GM19395 (cell line): ENCODE measurements around the gene GPER1.
"Not testable (repeated sequence)": the region's sequence is repeated elsewhere in the genome, so short reads cannot be mapped to it uniquely, and the experiment has no call there.

ENCODE experiments used
- ATAC-seq: cut with Tn5 transposase; IDR thresholded peaks from one replicate; pipeline ENCODE4 v1.9.1; 2021; ENCODE audit warnings: mild to moderate bottlenecking, moderate library complexity; ENCODE audit not compliant: unreplicated experiment

GPER1 gene

DNA sequence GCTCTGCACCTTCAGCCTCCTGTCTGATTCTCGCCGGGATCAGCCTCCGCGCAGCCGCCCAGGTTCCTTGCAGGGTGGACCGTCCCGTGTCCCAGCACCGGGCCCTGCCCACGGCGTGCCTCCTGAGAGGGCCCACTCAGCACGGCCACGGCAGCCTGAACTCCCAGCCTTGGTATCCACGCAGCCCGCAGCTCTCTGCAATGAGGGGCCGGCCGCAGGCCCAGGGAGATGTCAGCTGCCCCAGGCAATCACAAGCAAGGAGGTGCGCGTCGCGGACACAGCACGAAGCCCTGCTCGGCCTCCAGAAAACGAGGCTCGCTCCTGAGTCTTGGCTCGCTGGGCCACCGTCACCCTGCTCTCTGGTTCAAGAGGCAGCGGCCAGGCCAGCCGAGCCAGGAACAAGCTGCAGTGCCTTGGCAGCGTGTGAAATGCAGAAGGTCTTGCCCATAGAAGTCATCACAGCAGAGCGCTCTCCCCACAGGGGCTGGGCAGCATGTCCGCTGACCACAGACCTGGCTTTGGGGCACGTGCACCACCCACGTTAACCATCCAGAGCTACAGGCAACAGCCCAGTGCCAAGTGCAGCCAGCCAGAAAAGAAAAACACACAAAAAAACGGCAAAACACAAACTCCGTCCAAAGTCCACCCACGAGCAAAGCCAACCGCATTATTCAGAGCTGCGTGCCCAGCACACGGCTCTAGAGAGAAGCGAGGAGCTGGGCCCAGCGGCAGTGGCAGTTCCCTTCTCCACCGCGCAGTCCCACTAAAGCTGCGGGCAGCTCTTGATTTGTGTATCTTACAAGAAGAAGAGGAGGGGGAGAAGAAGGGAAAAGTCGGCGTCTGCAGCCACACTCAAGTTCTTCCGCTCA, 13.9 kb downstream of the GPER1 start:
- no peak for ATAC-seq

DNA sequence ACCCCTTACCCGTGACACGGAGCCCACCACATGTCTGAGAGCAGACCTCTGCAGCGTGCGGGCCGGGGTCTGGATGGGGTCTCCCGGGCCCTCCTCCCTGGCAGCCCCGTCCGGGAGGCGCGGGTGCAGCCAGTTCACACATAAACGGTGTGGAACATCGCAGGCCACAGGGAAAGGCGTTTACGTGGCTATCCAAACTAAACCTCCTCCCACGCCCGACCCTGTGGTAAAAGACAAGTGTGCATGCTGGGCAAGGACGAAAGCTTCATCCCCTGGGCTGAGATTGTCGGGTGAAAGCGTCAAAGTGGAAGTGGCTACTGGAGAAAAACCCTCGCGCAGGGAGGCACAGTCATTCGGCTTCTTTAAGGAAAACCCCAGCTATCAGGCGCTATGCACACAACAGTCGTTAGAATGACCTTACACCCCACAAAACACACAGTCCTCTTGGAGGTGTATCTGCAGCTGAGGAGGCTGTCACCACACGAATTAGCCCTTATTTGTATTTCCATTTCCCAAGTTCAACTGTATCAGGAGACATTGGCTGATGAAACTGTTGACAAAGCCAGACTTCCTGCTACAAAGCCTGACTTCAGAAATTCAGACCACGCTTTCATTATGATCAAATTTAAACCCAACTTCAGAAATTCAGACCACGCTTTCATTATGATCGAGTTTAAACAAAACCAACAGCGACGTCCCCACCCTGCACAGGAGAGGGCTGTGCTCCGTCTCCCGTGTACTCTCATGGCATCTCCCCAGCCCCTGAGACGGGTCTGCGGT, 15.3 kb downstream of the GPER1 start:
- ATAC-seq, result no peak

DNA sequence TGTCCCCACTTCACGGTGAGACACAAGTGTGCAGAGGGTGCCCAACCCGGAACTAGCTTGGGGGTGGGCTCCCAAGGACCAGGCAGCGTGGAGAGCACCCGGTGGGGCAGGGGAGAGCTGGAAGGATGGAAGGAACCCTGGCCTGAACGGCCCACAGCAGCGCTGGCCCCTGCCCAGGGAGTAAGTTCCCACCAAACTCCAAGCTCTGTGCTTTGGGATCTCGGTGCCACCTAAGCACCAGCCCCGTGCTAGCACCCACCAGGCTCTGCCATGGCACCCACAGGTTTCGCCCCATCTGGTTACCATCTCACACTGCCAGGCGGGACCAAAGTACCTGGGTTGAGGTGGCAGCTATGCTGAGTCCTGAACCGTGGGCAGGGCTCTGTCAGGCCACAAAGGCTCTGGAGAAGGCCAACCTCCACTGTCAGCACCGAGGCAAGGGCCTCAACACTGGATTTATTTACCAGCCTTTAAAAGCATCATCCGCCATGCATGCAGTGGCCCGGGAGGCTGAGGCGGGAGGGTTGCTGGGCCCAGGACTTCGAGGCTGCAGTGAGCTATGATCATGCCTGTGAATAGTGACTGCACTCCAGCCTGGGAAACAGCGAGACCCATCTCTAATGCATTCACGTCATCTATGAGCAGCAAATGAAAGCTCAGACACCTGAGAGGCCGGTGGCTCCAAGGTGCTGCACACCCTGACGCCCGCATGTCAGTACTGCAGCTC, 16.0 kb downstream of the GPER1 start:
- ATAC-seq, result no peak

DNA sequence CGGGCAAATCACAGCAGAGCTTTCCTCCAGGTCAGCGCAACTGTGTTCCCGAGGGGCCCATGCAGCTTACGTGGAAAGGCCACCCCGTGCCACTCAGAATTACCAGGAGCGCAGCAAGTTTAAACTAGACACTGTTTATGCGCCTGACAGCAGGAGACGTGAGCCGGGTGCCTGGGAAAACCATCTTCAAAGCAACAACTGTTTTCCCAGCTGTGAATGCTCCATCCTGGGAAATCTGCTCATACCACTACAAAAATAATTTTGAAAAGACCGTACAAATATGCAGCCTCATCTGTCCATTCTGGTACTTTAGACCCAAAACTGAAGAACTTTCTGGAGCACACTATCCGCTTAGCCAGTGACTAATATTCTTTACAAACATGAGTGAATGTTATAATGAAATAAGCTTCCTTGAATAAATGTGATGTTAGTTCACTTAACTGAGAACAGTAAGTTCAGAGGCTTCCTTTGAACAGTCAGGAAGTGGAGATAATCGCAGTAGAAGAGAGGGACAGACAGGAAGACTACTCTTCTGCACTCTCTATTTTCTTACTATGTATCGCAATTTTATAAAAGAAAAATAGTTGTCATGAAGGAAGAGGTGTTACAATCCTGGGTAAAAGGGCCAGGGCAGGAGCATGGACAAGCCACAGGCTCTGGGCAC, 16.7 kb downstream of the GPER1 start:
- no peak for ATAC-seq

DNA sequence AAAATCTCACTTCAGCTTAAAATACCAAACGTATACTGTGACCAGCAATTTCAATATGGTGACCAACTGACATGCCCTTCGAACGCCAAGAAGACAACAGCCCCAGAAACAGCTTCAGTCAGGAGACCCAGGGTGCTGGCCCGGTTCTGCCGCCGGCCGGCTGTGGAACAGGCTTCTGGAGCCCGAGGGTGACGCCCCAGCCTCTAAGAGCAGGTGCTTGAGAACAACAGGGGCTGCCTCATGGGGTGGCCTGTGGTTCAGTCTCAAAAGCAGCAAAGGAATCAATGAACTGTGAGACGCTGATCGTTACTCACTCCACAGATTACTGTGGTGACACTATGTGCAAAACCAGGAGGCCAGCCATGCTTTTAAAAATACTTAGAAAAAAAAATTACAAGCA, 17.3 kb downstream of the GPER1 start:
- peak; percentile 68 for ATAC-seq

DNA sequence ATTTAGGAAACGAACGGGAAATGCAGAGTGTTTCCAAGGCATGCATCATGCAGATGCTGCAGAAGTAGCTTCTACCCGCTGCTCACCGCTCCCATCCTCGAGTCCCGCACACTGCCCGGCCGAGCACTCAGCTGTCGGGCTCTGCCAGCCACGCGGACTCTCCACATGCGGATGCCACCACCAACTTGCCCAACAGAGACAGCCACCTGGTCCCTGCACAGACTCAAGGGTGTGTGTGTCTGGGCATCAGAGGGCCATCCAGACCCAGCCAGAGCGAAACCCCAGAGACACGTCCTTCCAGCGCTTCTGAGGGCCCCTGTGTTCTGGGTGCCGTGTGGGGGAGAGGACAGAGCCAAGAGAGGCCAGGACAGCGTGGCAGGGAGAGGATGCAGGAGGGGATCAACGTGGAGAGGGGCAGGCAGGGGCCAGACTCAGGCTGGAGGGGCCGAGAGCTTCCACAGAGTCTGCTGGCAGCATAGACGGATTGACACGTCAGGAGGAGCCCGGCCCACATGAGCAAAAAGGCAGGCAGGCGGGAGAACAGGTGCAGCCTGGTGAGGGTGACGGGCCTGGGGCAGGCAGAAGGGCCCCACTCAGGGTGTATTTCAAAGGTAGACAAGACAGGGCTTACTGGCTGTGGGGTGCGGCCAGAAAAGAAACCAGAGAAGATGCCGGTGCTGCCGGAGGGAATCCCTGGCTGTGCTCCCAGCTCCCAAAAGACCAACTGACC, 18.3 kb downstream of the GPER1 start:
- ATAC-seq, result no peak

DNA sequence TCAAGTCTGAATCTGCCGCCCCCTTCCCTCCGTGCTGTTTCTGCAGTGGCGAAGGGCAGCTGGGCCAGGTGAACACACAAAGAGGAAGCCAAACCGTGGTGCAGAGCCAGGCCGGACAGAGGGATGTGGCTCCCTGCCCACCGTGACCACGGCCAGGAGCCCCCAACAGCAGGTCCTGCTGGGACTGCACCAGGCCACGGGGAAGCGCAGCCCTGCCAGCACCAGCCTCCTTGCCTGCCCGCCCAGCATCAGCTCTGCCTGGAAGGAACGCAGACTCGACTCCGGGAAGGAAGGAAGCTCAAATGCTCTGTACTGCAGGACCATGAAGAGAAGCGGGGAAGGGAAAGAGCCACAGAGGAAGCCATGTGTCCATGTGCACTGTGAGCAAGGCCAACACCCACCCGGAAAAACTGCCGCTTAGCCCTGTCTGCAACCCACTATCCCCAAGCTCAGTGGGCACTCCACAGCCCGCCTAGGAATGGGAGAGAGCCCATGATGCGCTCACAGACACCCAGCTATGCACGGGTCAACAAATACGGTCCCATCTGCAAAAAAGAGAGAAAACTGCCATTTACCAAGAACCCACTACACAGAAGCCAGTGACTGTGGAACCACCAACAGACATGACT, 19.0 kb downstream of the GPER1 start:
- ATAC-seq, result no peak

DNA sequence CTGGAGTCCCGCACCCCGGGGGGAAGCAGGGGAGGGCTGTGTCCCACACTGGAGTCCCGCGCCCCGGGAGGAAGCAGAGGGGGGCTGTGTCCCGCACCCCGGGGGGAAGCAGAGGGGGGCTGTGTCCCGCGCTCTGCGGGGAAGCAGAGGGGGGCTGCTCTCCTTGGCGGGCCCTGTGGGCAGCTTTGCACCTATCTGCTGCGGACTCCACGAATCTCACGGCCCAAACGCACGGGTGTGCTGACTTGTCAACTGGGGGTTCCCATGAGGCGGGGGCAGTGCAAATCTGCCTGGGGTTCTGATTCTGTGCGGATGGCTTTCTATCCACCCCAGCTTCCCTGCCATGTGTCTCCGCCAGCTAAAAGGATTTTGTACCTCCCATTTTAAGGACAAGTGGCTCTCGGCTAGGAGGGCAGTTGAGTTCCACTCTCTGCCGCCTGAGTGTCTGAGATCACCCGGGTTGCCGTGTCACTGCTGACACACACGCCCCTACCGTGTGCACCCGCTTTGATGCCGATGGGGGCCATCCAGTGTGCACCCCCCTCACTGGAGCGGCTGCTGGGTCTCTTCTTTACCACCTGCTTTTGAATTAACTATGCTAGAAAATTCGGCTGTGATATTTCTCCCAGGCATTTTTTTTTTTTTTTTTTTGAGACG, 20.5 kb downstream of the GPER1 start:
- no peak for ATAC-seq

DNA sequence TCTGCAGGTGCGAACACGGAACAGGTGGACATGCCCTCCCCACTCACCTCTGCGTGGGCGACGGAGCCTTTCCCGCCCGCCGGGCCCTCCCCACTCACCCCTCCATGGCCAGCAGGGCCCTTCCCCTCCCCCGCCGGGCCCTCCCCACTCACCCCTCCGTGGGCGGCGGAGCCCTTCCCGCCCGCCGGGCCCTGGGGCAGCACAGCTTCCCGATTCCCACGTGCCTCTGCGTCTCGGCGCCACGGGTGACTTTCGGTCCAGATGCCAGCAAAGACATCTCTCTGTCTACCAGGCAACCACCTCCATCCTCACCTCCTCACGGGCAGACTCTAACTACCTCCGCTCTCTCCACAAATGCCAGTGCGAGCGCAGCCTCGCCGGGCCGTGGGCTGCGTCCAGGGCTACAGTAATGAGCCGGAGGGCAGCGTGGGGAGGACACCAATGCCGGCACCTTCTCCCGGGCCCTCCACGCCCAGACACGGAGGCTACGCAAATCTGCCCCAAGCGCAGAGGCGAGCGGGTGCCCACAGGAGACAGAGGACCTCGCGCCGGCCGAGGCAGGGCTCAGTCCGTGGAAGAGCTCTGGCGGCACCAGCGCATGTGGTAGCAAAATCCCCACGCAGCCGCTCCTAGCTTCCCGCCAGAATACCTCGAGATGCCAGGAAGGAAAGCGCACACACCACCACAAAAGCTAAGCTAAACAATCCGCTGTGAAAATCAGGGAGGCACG, 21.8 kb downstream of the GPER1 start:
- ATAC-seq, result no peak

DNA sequence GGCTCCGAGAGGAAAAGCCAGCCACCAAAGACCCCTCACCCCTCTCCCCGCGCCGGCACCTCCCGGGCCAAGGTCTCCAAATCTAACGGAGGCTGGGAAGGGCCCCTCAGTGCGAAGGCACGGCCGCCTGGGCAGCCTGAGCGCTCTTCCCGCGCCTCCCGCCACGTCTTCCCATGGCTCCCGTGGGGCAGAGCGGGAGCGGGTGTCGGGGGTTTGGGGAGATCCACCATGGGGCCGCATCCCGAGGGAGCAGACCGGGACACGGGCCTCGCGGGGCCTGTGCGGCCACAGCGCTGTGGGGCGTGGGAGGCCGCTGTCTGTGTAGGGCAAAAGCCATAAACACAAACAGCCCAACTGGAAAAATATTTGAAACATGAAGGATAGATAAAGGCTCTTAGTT, 22.4 kb downstream of the GPER1 start:
- no peak for ATAC-seq

DNA sequence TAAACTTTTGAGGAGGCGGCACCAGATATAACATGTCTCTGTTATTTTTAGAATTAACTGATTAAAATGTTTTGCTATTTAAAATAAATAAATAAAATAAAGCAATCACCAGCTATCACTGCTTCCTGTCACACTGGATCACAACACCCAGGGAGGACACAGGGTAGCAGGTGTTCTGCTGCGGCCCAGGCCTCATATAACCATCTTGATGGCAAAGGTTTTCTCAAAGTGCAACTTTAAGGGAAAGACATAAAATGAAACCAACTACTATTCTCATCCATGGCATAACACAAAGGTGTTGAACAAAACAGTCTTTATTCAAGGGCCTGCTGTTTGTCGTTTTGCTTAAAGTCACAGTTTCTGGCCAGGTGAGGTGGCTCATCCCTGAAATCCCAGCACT, 23.2 kb downstream of the GPER1 start:
- no peak for ATAC-seq

DNA sequence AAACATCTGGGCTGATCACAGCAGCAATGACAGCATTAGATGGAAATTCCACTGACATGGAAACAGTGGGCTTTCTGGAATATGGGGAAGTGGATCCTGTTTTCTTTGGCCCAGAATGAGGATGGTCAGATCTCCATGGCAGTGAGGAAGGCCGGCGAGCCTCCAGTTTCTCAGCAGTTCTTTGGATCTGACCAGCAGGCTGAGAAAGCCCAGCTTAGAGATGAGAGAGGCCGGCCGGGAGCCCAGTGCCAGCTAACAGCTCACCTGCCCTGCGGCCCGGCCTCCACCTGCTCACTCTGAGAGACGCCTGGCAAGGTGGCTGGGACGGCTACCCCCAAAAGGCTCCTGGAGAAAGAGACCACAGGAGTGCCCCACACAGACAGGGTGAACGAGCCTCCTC, 24.2 kb downstream of the GPER1 start:
- ATAC-seq, result no peak

DNA sequence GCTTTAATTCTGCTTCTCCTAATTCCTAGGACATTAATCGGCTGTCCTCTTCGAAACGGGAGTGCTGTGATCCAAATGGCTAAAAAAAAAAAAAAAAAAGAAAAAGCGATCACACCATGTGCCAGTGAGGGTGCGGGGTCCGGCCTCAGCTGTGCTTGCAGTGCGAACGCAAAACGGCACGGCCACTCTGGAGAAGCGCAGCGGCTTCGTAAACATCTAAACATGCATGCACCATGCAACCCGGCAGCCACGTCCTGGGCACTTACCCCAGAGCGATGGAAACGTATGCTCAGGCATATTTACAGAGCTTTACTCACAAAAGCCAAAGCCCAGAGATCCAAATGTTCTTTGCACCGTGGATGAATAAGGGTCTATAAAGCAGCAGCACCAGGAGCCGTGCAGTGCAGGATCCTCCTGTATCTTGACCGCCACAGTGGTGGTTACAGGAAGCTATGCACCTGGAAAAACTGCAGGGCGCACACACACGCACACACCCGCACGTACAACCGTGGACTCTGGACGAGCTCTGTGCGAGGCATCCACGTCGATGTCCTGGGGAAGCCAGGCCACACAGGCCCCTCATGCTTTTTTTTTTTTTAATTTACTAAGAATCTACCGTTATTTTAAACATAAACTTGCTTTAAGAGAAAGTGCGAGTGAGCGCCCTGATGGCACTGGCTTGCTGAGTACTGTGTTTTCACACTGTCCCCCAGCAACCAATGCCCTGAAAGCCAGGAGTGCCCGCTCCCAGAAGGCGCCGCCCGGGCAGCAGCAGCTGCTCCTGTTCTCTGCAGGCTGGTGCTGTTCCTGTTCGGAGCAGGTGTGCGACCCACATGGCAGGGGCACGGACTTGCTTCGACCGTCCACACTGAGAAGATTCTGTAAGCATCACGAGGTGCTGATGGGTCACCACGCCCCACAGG, 25.0 kb downstream of the GPER1 start:
- ATAC-seq, result no peak

DNA sequence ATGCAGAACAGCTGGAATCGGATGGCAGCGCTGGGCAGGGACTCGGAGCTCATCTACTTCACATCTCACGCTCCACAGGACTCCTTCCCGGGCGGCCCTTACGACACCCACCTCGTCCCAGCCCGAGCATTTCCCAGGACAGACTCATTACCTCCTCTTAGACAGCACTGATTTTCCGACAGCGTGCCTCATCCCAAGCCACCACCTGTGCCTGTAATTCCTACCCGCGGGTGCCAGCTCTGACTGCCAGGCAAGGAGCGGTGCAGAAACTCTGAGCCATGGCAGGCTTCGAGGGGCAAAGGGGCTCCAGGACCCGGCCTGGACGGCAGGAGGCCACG, 25.6 kb downstream of the GPER1 start:
- ATAC-seq, result no peak

DNA sequence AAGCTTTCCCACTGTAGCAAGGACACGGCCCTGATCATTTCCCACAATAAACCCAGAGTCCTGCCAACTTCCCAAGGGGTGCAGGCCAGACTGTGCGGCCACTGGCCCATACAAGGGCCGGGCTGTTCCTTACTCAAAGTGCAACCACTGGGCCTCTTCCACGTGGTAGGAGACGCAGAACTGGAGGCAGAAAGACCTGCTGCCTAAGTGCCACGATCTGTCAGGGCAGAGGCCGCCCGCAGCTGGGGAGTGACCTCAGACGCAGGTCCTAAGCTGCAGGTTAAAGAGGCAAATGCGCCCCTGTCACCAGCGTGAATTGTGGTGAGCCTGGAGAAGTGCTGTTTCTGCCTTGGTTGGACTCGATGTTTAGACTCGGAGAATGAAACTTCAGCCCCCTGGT, 26.2 kb downstream of the GPER1 start:
- ATAC-seq, result no peak

DNA sequence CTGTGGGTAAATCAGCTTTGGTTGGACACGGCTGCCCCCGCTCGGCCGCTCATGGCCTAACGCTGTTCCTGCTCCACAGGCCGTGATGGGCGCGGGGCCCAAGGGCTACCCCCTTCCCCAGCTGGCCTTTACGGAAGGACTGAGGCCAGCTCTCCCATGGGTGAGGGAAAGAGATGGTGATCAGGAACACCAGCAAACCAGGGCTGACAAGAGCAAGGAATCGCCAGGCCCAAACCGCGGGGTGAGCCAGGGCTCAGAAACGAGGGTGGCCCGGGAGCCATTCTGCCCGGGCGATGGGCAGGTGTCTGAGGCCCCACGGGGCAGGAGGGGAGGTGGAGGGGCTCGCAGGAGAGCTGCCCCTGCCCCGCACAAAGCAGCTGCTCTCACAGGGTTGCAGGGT, 26.6 kb downstream of the GPER1 start:
- ATAC-seq, result no peak

DNA sequence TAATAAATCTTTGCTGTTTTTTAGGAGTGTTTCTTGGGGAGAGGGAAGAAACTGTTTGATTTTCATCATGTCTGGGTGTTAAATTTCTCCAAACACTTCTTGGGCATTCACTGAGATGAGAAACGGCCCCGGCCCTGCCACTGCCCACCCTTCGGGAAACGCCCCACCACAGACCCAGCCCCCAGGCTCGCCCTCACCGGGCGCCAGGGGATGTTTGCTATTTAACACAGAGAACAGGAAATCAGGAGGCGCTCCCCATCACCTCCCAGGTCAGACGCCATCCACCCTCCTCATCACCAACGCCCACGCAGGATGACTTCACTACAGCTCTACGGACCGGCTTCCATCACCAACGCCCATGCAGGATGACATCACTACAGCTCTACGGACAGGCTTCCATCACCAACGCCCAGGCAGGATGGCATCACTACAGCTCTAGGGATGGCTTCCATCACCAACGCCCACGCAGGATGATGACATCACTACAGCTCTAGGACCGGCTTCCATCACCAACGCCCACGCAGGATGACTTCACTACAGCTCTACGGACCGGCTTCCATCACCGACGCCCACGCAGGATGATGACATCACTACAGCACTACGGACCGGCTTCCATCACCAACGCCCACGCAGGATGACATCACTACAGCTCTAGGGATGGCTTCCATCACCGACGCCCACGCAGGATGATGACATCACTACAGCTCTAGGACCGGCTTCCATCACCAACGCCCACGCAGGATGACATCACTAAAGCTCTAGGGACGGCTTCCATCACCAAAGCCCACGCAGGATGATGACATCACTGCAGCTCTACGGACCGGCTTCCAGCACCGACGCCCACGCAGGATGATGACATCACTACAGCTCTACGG, 27.5 kb downstream of the GPER1 start:
- ATAC-seq, result not testable (repeated sequence)
